ENCODE data around the gene FAM184A. TPM values are rescaled to one million over a fixed set of nuclear protein-coding genes. Genes with fewer than 3 reads are reported as not detected.

Gene FAM184A
- polyA plus RNA-seq, 2 of the 4 experiments (the other 2 are of a cell fraction), result 0.06 TPM; not detected in 1

DNA sequence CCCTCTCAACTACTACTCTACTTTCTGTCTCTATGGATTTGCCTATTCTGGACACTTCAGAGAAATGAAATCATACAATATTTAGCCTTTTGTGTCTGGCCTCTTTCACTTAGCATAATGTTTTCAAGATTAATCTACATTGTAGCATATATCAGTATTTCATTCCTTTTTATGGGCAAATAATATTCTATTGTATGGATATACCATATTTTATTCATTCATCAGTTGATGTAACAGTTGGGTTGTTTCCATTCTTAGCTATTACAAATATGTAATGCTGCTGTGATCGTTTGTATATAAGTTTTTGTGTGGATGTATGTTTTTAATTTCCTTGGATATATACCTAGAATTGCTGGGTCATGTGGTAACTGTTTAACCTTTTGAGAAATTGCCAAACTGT, 23.4 kb downstream of the FAM184A start:
- CTCF ChIA-PET, result no interaction called here
- POLR2A ChIA-PET, result no interaction called here
- Histone ChIP-seq H3K27ac (no peak overlapping the region), H3K9me3 (no peaks in the 10 kb centered on the region), H3K4me1 (no peaks in the 10 kb centered on the region), H3K4me2 (no peak overlapping the region), H3K4me3 (no peak overlapping the region)
- no peak for TF ChIP-seq MAZ (IDR thresholded peaks at IDR 0.05; ENCODE audit: borderline replicate concordance, low read depth, low read length)
- TF ChIP-seq HEYL (CRISPR knock-in tag; IDR thresholded peaks at IDR 0.05), result no peak
- TF ChIP-seq CHD4 (IDR thresholded peaks at IDR 0.05; ENCODE audit: borderline replicate concordance), result no peak
- TF ChIP-seq, protein P1, sequence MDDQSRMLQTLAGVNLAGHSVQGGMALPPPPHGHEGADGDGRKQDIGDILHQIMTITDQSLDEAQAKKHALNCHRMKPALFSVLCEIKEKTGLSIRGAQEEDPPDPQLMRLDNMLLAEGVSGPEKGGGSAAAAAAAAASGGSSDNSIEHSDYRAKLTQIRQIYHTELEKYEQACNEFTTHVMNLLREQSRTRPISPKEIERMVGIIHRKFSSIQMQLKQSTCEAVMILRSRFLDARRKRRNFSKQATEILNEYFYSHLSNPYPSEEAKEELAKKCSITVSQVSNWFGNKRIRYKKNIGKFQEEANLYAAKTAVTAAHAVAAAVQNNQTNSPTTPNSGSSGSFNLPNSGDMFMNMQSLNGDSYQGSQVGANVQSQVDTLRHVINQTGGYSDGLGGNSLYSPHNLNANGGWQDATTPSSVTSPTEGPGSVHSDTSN (IDR thresholded peaks at IDR 0.05), result no peak
- TF ChIP-seq ZSCAN20 (CRISPR knock-in tag; IDR thresholded peaks at IDR 0.05), result no peak
- TF ChIP-seq ZFP36 (IDR thresholded peaks at IDR 0.05; ENCODE audit: borderline replicate concordance, partially characterized antibody), result no peak
- TF ChIP-seq, protein P2, sequence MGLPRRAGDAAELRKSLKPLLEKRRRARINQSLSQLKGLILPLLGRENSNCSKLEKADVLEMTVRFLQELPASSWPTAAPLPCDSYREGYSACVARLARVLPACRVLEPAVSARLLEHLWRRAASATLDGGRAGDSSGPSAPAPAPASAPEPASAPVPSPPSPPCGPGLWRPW (IDR thresholded peaks at IDR 0.05), result no peak
- no peak for TF ChIP-seq FOXS1 (CRISPR knock-in tag; IDR thresholded peaks at IDR 0.05)
- 0% methylated on average over 1 of the region's 1 CpG for WGBS (ENCODE audit: missing lambda C conversion rate)
- DNase-seq (ENCODE audit: low read depth in 1 of 2, low spot score in 1 of 2) (no peak), ATAC-seq (no peak), FAIRE-seq (no peak)

DNA sequence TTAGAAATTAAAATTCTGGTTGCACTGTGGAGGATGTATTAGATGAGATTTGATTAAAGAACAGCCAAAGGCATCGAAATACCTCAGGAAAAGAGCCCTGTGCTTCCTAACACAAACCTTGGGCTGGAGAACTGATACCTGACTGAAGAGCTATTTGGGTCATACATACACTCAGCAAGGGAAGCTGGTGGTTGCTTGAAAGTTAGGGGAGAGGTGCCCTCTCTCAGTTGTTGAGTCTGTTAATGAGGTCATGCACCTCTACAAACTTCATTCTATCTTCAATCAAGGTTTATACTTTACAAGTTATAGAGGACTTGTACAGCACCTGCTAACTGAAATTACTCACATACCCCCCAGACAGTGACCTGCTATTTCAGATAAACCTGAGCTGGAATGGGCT, 25.5 kb downstream of the FAM184A start:
- ATAC-seq (no peak), DNase-seq (ENCODE audit: low read depth in 1 of 2, low spot score in 1 of 2) (no peak), FAIRE-seq (no peak)
- no peaks in the 10 kb centered on the region for H3K9me3 ChIP-seq
- no peak overlapping the region for H3K4me3 ChIP-seq
- 0% methylated on average over 1 of the region's 1 CpG for WGBS (ENCODE audit: missing lambda C conversion rate)
- CTCF ChIA-PET, result interaction anchor here (1.1 to 1.3 kb wide), 2 partner anchors 11 to 57 kb away, joined by 3 read pairs; no protein-coding TSS in a partner anchor
- H3K27ac ChIP-seq, result no peak overlapping the region
- POLR2A ChIA-PET, result no interaction called here
- no peaks in the 10 kb centered on the region for H3K4me1 ChIP-seq
- TF ChIP-seq JUN (IDR thresholded peaks at IDR 0.05) (no peak), MAZ (IDR thresholded peaks at IDR 0.05; ENCODE audit: borderline replicate concordance, low read depth, low read length) (no peak), JUNB (IDR thresholded peaks at IDR 0.05) (no peak), PHF8 (IDR thresholded peaks at IDR 0.05; ENCODE audit: borderline replicate concordance, low read depth) (no peak), MAFK (IDR thresholded peaks at IDR 0.05; ENCODE audit: partially characterized antibody) (no peak), RAD21 (conservative IDR thresholded peaks at IDR 0.05 in 1 of 2, IDR thresholded peaks at IDR 0.05 in 1 of 2) (no peak), GATA3 (IDR thresholded peaks at IDR 0.05; ENCODE audit: borderline replicate concordance) (no peak)
- TF ChIP-seq, protein P3, sequence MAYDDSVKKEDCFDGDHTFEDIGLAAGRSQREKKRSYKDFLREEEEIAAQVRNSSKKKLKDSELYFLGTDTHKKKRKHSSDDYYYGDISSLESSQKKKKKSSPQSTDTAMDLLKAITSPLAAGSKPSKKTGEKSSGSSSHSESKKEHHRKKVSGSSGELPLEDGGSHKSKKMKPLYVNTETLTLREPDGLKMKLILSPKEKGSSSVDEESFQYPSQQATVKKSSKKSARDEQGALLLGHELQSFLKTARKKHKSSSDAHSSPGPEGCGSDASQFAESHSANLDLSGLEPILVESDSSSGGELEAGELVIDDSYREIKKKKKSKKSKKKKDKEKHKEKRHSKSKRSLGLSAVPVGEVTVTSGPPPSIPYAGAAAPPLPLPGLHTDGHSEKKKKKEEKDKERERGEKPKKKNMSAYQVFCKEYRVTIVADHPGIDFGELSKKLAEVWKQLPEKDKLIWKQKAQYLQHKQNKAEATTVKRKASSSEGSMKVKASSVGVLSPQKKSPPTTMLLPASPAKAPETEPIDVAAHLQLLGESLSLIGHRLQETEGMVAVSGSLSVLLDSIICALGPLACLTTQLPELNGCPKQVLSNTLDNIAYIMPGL (CRISPR knock-in tag; IDR thresholded peaks at IDR 0.05; ENCODE audit: borderline replicate concordance), result no peak
- TF ChIP-seq, protein P4, sequence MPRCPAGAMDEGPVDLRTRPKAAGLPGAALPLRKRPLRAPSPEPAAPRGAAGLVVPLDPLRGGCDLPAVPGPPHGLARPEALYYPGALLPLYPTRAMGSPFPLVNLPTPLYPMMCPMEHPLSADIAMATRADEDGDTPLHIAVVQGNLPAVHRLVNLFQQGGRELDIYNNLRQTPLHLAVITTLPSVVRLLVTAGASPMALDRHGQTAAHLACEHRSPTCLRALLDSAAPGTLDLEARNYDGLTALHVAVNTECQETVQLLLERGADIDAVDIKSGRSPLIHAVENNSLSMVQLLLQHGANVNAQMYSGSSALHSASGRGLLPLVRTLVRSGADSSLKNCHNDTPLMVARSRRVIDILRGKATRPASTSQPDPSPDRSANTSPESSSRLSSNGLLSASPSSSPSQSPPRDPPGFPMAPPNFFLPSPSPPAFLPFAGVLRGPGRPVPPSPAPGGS (IDR thresholded peaks at IDR 0.05), result no peak
- H3K4me2 ChIP-seq, result no peak overlapping the region

DNA sequence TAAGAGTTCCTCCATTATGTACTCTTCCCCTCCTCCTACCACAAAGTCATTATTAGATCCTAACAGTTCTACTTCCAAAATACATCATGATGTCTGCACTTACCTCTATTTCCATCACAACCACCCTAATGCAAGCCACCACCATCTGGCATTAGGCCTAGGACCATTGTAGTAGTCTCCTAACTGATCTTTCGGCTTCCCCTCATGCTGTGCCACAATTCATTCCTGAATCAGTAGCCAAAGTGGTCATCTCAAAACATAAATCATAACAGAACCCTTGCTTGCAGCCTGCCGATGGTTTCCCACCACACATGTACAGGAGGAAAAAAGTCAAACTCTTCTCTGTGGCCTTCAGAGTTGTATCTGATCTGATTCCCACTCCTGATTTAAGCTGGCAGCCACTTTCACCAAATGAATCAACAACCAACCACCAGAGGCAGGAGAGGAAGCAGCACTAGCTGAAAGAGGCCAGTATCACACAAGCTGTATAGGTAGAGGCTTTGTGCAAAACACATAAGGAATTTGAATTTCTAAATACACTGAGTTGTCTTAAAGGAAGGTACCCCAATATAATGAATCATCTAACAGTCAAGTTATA, 26.1 kb downstream of the FAM184A start:
- ChIA-PET CTCF (interaction anchor here (1.1 to 1.3 kb wide), 2 partner anchors 11 to 58 kb away, joined by 3 read pairs; no protein-coding TSS in a partner anchor), POLR2A (no interaction called here)
- WGBS (ENCODE audit: missing lambda C conversion rate), result 0% methylated on average over 2 of the region's 2 CpGs
- TF ChIP-seq SMC3 (IDR thresholded peaks at IDR 0.05) (no peak), HOXB13 (CRISPR knock-in tag; IDR thresholded peaks at IDR 0.05; ENCODE audit: low read depth) (no peak), FOSB (CRISPR knock-in tag; IDR thresholded peaks at IDR 0.05) (no peak), EHMT2 (IDR thresholded peaks at IDR 0.05; ENCODE audit: low read depth) (no peak), CBX8 (IDR thresholded peaks at IDR 0.05) (no peak), NFE2L2 (conservative IDR thresholded peaks at IDR 0.05; ENCODE audit: low read length) (no peak), FOXS1 (CRISPR knock-in tag; IDR thresholded peaks at IDR 0.05) (no peak), KDM5A (IDR thresholded peaks at IDR 0.05) (no peak)
- TF ChIP-seq, protein P5, sequence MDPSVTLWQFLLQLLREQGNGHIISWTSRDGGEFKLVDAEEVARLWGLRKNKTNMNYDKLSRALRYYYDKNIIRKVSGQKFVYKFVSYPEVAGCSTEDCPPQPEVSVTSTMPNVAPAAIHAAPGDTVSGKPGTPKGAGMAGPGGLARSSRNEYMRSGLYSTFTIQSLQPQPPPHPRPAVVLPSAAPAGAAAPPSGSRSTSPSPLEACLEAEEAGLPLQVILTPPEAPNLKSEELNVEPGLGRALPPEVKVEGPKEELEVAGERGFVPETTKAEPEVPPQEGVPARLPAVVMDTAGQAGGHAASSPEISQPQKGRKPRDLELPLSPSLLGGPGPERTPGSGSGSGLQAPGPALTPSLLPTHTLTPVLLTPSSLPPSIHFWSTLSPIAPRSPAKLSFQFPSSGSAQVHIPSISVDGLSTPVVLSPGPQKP (IDR thresholded peaks at IDR 0.05; ENCODE audit: low read depth, low read length), result no peak
- TF ChIP-seq, protein P6, sequence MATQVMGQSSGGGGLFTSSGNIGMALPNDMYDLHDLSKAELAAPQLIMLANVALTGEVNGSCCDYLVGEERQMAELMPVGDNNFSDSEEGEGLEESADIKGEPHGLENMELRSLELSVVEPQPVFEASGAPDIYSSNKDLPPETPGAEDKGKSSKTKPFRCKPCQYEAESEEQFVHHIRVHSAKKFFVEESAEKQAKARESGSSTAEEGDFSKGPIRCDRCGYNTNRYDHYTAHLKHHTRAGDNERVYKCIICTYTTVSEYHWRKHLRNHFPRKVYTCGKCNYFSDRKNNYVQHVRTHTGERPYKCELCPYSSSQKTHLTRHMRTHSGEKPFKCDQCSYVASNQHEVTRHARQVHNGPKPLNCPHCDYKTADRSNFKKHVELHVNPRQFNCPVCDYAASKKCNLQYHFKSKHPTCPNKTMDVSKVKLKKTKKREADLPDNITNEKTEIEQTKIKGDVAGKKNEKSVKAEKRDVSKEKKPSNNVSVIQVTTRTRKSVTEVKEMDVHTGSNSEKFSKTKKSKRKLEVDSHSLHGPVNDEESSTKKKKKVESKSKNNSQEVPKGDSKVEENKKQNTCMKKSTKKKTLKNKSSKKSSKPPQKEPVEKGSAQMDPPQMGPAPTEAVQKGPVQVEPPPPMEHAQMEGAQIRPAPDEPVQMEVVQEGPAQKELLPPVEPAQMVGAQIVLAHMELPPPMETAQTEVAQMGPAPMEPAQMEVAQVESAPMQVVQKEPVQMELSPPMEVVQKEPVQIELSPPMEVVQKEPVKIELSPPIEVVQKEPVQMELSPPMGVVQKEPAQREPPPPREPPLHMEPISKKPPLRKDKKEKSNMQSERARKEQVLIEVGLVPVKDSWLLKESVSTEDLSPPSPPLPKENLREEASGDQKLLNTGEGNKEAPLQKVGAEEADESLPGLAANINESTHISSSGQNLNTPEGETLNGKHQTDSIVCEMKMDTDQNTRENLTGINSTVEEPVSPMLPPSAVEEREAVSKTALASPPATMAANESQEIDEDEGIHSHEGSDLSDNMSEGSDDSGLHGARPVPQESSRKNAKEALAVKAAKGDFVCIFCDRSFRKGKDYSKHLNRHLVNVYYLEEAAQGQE (IDR thresholded peaks at IDR 0.05), result no peak

More for the DNA sequence above, 26.1 kb downstream of the FAM184A start:
- H3K4me3 ChIP-seq, result no peak overlapping the region
- no peaks in the 10 kb centered on the region for H3K4me1 ChIP-seq
- DNase-seq (ENCODE audit: low read depth in 1 of 2, low spot score in 1 of 2) (no peak), FAIRE-seq (no peak), ATAC-seq (no peak)
- no peaks in the 10 kb centered on the region for H3K9me3 ChIP-seq
- no peak overlapping the region for H3K27ac ChIP-seq
- H3K4me2 ChIP-seq, result no peak overlapping the region

All from A549 (cell line).